MM.1S (cell line): ENCODE measurements around the gene EXOC2.

Experiments
- EZH2 ChIP-seq: fragments of 300-600 bp; sonication (generic); optimal IDR thresholded peaks from 2 replicates; pipeline ENCODE3; 2017; ENCODE audit warnings: low read depth, mild to moderate bottlenecking, antibody characterized with exemption, low read length, mixed read lengths
- EZH2phosphoT487 ChIP-seq: fragments of 300-600 bp; sonication (generic); IDR thresholded peaks from 2 replicates; pipeline ENCODE4 v1.6.1; 2018; ENCODE audit warnings: antibody characterized with exemption, low read length
- TF ChIP-seq, protein P1 (sequence below): fragments of 300-600 bp; sonication (generic); IDR thresholded peaks from 2 replicates; pipeline ENCODE4 v1.5.1; 2016; ENCODE audit warnings: antibody characterized with exemption, low read length, mixed read lengths

DNA sequence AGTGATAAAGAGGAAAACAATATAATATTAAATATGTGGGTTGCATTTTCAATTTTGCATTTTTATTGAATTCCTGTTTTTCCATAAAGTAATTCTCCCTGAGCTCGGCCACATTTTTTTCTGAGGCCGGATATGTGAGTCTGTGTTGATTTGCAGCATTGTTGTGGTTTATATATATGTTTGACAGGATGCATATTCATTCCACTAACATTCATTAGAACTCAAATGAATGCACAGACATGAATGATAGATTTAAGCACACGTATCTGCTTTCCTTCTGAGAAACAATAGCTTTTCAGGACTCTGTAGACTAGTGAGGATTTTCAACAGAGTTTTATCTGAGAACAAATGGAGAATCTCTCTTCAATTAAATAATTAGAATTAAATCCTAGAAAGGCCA, 10.6 kb upstream of the EXOC2 start:
- TF ChIP-seq, protein P1, sequence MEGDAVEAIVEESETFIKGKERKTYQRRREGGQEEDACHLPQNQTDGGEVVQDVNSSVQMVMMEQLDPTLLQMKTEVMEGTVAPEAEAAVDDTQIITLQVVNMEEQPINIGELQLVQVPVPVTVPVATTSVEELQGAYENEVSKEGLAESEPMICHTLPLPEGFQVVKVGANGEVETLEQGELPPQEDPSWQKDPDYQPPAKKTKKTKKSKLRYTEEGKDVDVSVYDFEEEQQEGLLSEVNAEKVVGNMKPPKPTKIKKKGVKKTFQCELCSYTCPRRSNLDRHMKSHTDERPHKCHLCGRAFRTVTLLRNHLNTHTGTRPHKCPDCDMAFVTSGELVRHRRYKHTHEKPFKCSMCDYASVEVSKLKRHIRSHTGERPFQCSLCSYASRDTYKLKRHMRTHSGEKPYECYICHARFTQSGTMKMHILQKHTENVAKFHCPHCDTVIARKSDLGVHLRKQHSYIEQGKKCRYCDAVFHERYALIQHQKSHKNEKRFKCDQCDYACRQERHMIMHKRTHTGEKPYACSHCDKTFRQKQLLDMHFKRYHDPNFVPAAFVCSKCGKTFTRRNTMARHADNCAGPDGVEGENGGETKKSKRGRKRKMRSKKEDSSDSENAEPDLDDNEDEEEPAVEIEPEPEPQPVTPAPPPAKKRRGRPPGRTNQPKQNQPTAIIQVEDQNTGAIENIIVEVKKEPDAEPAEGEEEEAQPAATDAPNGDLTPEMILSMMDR: no peak
- TF ChIP-seq EZH2phosphoT487: no peak
- no peak for TF ChIP-seq EZH2
